Neural cell (in vitro differentiated cells): ENCODE data around the gene SLC7A1. TPM values are rescaled to one million over a fixed set of nuclear protein-coding genes. Genes with fewer than 3 reads are reported as not detected.

Experiments
- H2AFZ ChIP-seq: fragments of 200-600, 300-800 bp; sonication (generic), shearing (Covaris generic); 2 replicates; pipeline ENCODE4 v1.6.0; 2014; ENCODE audit warnings: low read depth, mild to moderate bottlenecking, antibody characterized with exemption, low read length, moderate library complexity
- H3F3A ChIP-seq: fragments of 200-600 bp; shearing (Covaris generic); 2 replicates; pipeline ENCODE4 v1.6.1; 2016; ENCODE audit warnings: mild to moderate bottlenecking, moderate library complexity, mixed read lengths, antibody characterized with exemption, low read length; ENCODE audit not compliant: insufficient read depth, poor library complexity, severe bottlenecking
- H3K27ac ChIP-seq: fragments of 200-600, 300-800 bp; sonication (generic), shearing (Covaris generic); 2 replicates; pipeline ENCODE4 v1.5.1; 2014; ENCODE audit warnings: mild to moderate bottlenecking, low read length, moderate library complexity
- H3K27me3 ChIP-seq: fragments of 300-800, 200-600 bp; sonication (generic), shearing (Covaris generic); 2 replicates; pipeline ENCODE4 v1.6.0; 2014; ENCODE audit warnings: mild to moderate bottlenecking, low read depth, low read length, moderate library complexity; ENCODE audit not compliant: insufficient read depth
- H3K36me3 ChIP-seq: fragments of 300-800, 200-600 bp; sonication (generic), shearing (Covaris generic); 2 replicates; pipeline ENCODE4 v1.5.1; 2014; ENCODE audit warnings: mild to moderate bottlenecking, antibody characterized with exemption, low read length, moderate library complexity; ENCODE audit not compliant: insufficient read depth
- H3K4me2 ChIP-seq: fragments of 300-800, 200-600 bp; sonication (generic), shearing (Covaris generic); 2 replicates; pipeline ENCODE4 v1.6.0; 2014; ENCODE audit warnings: mild to moderate bottlenecking, low read length
- H3K4me3 ChIP-seq: fragments of 300-800, 200-600 bp; sonication (generic), shearing (Covaris generic); 2 replicates; pipeline ENCODE4 v1.5.1; 2014; ENCODE audit warnings: mild to moderate bottlenecking, low read length, moderate library complexity
- H3K79me2 ChIP-seq: fragments of 200-600 bp; shearing (Covaris generic); replicated peaks from 2 replicates; pipeline ENCODE4 v1.6.0; 2014; ENCODE audit warnings: mild to moderate bottlenecking, low read length, moderate library complexity; ENCODE audit not compliant: insufficient read depth
- H3K9ac ChIP-seq: fragments of 300-800, 200-600 bp; sonication (generic), shearing (Covaris generic); 2 replicates; pipeline ENCODE4 v1.6.1; 2016; ENCODE audit warnings: mild to moderate bottlenecking, low read length, mixed read lengths
- H3K9me2 ChIP-seq: fragments of 200-600 bp; shearing (Covaris generic); 2 replicates; pipeline ENCODE4 v1.6.1; 2016; ENCODE audit warnings: mild to moderate bottlenecking, low read length, mixed read lengths; ENCODE audit not compliant: insufficient read depth
- H3K9me3 ChIP-seq: fragments of 200-600, 300-800 bp; sonication (generic), shearing (Covaris generic); 2 replicates; pipeline ENCODE4 v1.6.1; 2016; ENCODE audit warnings: mild to moderate bottlenecking, mixed run types, low read length, moderate library complexity, mixed read lengths
- H4K20me1 ChIP-seq: fragments of 200-600 bp; shearing (Covaris generic); 2 replicates; pipeline ENCODE4 v1.6.1; 2016; ENCODE audit warnings: mild to moderate bottlenecking, mixed run types; ENCODE audit not compliant: insufficient read depth
- EZH2 ChIP-seq: fragments of 200-600, 300-800 bp; shearing (Covaris generic), sonication (generic); IDR thresholded peaks from 2 replicates; pipeline ENCODE4 v1.6.1; 2014; ENCODE audit warnings: antibody characterized with exemption, low read length, borderline replicate concordance, mild to moderate bottlenecking; ENCODE audit not compliant: insufficient read depth, poor library complexity, severe bottlenecking
- MXI1 ChIP-seq: fragments of 450-650 bp; conservative IDR thresholded peaks from 2 replicates; pipeline ENCODE4 v1.6.1; 2014; ENCODE audit warnings: antibody characterized with exemption, mild to moderate bottlenecking; ENCODE audit not compliant: poor library complexity, severe bottlenecking
- RAD21 ChIP-seq: fragments of 450-650 bp; conservative IDR thresholded peaks from 2 replicates; pipeline ENCODE4 v1.6.1; 2014; ENCODE audit warnings: antibody characterized with exemption, mild to moderate bottlenecking, moderate library complexity
- SMC3 ChIP-seq: fragments of 450-650 bp; conservative IDR thresholded peaks from 2 replicates; pipeline ENCODE4 v1.6.1; 2014; ENCODE audit warnings: antibody characterized with exemption, mild to moderate bottlenecking, moderate library complexity; ENCODE audit not compliant: poor library complexity
- TAF1 ChIP-seq: IDR thresholded peaks from 2 replicates; pipeline ENCODE4 v1.6.1; 2012; ENCODE audit warnings: low read depth
- polyA plus RNA-seq: library from polyadenylated mRNA; depleted of rRNA; stranded (reverse); fragments of >200 nt; gene quantifications from 2 replicates; pipeline ENCODE4 v1.2.3, GENCODE V29; 2014
- TF ChIP-seq, protein P1 (sequence below): IDR thresholded peaks from 2 replicates; pipeline ENCODE4 v1.6.1; 2012; ENCODE audit warnings: borderline replicate concordance
- TF ChIP-seq, protein P2 (sequence below): fragments of 450-650 bp; IDR thresholded peaks from 2 replicates; pipeline ENCODE4 v1.5.1; 2014; ENCODE audit warnings: antibody characterized with exemption, mild to moderate bottlenecking, moderate library complexity; ENCODE audit not compliant: poor library complexity, severe bottlenecking

Gene SLC7A1
- polyA plus RNA-seq, 1 donor from 2014 or later: 2.6 TPM

DNA sequence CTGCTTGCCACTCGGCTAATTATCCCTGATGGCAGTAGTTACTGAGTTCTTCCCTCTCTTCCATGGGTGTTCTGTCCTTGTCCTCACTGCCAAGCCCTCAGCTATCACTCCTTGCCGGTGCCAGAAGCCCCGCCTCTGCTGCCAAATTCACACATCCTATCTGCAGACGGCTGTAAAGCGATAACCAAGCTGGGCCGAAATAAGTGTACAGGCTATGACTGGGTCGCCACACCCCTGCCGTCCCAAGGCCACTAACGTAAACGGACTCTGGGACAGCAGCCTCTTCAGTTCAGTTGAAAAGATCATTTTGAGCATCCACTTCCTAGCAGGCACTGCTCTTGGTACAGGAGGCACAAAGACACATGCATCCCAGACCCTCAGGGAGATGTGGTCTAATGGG is 13.3 kb downstream of the SLC7A1 start:
- Histone ChIP-seq H3K27me3 (no peaks in the 10 kb centered on the region), H3K9ac (no peak overlapping the region), H3K79me2 (no peaks in the 10 kb centered on the region), H3K36me3 (no peaks in the 10 kb centered on the region), H3K9me3 (no peaks in the 10 kb centered on the region), H3K4me3 (no peak overlapping the region), H3K4me2 (no peak overlapping the region), H3K27ac (no peak overlapping the region), H2AFZ (no peak overlapping the region), H4K20me1 (no peaks in the 10 kb centered on the region), H3F3A (no peaks in the 10 kb centered on the region), H3K9me2 (no peaks in the 10 kb centered on the region)
- no peak for TF ChIP-seq TAF1
- no peak for TF ChIP-seq SMC3
- TF ChIP-seq, protein P1, sequence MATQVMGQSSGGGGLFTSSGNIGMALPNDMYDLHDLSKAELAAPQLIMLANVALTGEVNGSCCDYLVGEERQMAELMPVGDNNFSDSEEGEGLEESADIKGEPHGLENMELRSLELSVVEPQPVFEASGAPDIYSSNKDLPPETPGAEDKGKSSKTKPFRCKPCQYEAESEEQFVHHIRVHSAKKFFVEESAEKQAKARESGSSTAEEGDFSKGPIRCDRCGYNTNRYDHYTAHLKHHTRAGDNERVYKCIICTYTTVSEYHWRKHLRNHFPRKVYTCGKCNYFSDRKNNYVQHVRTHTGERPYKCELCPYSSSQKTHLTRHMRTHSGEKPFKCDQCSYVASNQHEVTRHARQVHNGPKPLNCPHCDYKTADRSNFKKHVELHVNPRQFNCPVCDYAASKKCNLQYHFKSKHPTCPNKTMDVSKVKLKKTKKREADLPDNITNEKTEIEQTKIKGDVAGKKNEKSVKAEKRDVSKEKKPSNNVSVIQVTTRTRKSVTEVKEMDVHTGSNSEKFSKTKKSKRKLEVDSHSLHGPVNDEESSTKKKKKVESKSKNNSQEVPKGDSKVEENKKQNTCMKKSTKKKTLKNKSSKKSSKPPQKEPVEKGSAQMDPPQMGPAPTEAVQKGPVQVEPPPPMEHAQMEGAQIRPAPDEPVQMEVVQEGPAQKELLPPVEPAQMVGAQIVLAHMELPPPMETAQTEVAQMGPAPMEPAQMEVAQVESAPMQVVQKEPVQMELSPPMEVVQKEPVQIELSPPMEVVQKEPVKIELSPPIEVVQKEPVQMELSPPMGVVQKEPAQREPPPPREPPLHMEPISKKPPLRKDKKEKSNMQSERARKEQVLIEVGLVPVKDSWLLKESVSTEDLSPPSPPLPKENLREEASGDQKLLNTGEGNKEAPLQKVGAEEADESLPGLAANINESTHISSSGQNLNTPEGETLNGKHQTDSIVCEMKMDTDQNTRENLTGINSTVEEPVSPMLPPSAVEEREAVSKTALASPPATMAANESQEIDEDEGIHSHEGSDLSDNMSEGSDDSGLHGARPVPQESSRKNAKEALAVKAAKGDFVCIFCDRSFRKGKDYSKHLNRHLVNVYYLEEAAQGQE: no peak
- TF ChIP-seq MXI1: no peak

DNA sequence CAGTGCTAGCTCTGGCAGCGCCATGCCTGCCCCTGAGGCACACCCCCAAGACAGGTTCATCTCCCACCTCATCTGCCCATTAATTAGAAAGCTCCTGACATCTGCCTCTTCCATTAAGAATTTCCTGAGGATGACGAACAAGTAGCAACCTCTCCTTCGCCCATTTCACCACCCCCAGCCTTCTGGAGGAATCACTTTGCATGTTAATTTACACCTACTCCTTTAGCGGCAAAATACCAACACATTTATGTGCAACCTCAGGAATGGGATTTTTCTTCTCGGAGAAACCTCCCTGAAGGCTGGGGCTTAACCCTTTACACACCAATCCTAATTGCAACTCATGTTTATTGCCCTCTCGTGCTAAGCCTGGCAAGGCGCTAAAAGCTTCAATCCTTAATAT is 13.8 kb downstream of the SLC7A1 start:
- Histone ChIP-seq H3K9ac (no peak overlapping the region), H3K9me3 (no peaks in the 10 kb centered on the region), H3K27me3 (no peaks in the 10 kb centered on the region), H3K4me3 (no peak overlapping the region), H3K9me2 (no peaks in the 10 kb centered on the region), H3K27ac (no peak overlapping the region), H3K36me3 (no peaks in the 10 kb centered on the region), H4K20me1 (no peaks in the 10 kb centered on the region), H3K79me2 (no peaks in the 10 kb centered on the region), H2AFZ (no peak overlapping the region), H3F3A (no peaks in the 10 kb centered on the region), H3K4me2 (no peak overlapping the region)
- no peak for TF ChIP-seq RAD21
- TF ChIP-seq, protein P2, sequence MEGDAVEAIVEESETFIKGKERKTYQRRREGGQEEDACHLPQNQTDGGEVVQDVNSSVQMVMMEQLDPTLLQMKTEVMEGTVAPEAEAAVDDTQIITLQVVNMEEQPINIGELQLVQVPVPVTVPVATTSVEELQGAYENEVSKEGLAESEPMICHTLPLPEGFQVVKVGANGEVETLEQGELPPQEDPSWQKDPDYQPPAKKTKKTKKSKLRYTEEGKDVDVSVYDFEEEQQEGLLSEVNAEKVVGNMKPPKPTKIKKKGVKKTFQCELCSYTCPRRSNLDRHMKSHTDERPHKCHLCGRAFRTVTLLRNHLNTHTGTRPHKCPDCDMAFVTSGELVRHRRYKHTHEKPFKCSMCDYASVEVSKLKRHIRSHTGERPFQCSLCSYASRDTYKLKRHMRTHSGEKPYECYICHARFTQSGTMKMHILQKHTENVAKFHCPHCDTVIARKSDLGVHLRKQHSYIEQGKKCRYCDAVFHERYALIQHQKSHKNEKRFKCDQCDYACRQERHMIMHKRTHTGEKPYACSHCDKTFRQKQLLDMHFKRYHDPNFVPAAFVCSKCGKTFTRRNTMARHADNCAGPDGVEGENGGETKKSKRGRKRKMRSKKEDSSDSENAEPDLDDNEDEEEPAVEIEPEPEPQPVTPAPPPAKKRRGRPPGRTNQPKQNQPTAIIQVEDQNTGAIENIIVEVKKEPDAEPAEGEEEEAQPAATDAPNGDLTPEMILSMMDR: no peak

DNA sequence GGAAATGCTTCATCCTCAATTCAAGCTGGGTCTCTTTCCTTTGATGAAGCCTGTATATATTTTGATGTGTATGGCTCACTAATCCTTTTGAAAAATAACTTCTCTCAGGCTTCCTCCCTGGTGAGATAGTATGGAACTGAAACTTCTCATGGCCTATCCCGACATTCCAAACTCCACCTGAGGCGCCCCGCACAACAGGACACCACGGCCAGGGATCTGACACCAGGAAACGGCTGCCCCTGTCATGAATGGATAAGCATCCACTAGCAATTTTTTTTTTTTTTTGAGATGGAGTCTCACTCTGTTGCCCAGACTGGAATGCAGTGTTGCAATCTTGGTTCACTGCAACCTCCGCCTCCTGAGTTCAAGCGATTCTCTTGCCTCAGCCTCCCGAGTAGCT is 16.4 kb downstream of the SLC7A1 start:
- TF ChIP-seq SMC3 (no peak), EZH2 (no peak)
- Histone ChIP-seq H3K4me3 (no peak overlapping the region), H3F3A (no peaks in the 10 kb centered on the region), H3K36me3 (no peaks in the 10 kb centered on the region), H3K9me3 (no peaks in the 10 kb centered on the region), H2AFZ (no peak overlapping the region), H3K79me2 (no peaks in the 10 kb centered on the region), H3K4me2 (no peak overlapping the region), H3K9me2 (no peaks in the 10 kb centered on the region), H3K27ac (no peak overlapping the region), H4K20me1 (no peaks in the 10 kb centered on the region), H3K9ac (no peak overlapping the region), H3K27me3 (no peaks in the 10 kb centered on the region)
